HG02852 (cell line): ENCODE measurements around the gene GABPB2.

ENCODE experiments used
- ATAC-seq: cut with Tn5 transposase; IDR thresholded peaks from one replicate; pipeline ENCODE4 v1.9.1; 2021; ENCODE audit warnings: mild to moderate bottlenecking, moderate library complexity; ENCODE audit not compliant: unreplicated experiment

The GABPB2 gene

GRCh38 chr1:151158326-151158725 lies 87.8 kb downstream of the GABPB2 start:
- ATAC-seq: no peak

- no peak for ATAC-seq
Observed at GRCh38 chr1:151158751-151159251, 88.2 kb downstream of the GABPB2 start.

GRCh38 chr1:151159373-151159772 lies 88.8 kb downstream of the GABPB2 start:
- no peak for ATAC-seq

GRCh38 chr1:151164732-151165280 lies 94.2 kb downstream of the GABPB2 start:
- ATAC-seq: no peak

- ATAC-seq: no peak
Observed at GRCh38 chr1:151165281-151165737, 94.7 kb downstream of the GABPB2 start.

- ATAC-seq: peak; percentile 84
Observed at GRCh38 chr1:151165738-151166504, 95.4 kb downstream of the GABPB2 start, which contains the start of the genes LYSMD1 and SCNM1. Gene LYSMD1, minus strand, starts transcription at chr1:151165902. Its CDS starts 644 bp downstream, at chr1:151165258. Gene SCNM1, plus strand, starts transcription at chr1:151166144. Its CDS starts 9 bp downstream, at chr1:151166153.

GRCh38 chr1:151166505-151166956 lies 96.0 kb downstream of the GABPB2 start:
- ATAC-seq: peak; percentile 5

GRCh38 chr1:151167116-151167515 lies 96.6 kb downstream of the GABPB2 start:
- ATAC-seq: no peak

- ATAC-seq: no peak
Observed at GRCh38 chr1:151171190-151171589, 100.6 kb downstream of the GABPB2 start.
